ENCODE results near the gene SERAC1. TPM values are rescaled to one million over a fixed set of nuclear protein-coding genes. Genes with fewer than 3 reads are reported as not detected.

Gene SERAC1
- total RNA-seq, 1 experiment from 2014 or later: 7.6 TPM

- no peaks in the 10 kb centered on the region for H4K20me1 ChIP-seq (ENCODE audit: control insufficient read depth, insufficient read depth, insufficient read length)
- Mint-ChIP-seq H3K36me3 (ENCODE audit: insufficient read depth in 1 of 3, low read depth in 3 of 3) (peaks cover 2 to 29% (median 14%) of the 10 kb centered on the region in 3 experiments; a peak in 5 of 7 replicates), H3K4me1 (peaks cover 0 to 5% of the 10 kb centered on the region in 2 experiments; a peak in 2 of 4 replicates), H3K4me3 (no peak overlapping the region), H3K27ac (no peak overlapping the region), H3K9me3 (no peaks in the 10 kb centered on the region), H3K27me3 (ENCODE audit: low read depth) (no peaks in the 10 kb centered on the region)
- WGBS (ENCODE audit: extremely low coverage, insufficient read length, low lambda C conversion rate): no CpG with 5 or more reads among the region's 3 CpGs
- H2BK120ac ChIP-seq (ENCODE audit: low read depth, low read length, poor library complexity, severe bottlenecking): no peak overlapping the region
- no peaks in the 10 kb centered on the region for H3K27me3 ChIP-seq (ENCODE audit: insufficient read depth, low read length)
- no peak for DNase-seq
- no peak overlapping the region for H2AFZ ChIP-seq (ENCODE audit: low read length)
- no peaks in the 10 kb centered on the region for H3K79me1 ChIP-seq (ENCODE audit: insufficient read depth, low read depth, low read length, poor library complexity, severe bottlenecking)
- H3K79me2 ChIP-seq (ENCODE audit: insufficient read depth, low read length): no peaks in the 10 kb centered on the region
- H2BK5ac ChIP-seq (ENCODE audit: insufficient read length, low read length): no peak overlapping the region
- no peak overlapping the region for H3K23ac ChIP-seq (ENCODE audit: insufficient read length, low read depth, low read length)
- no peak overlapping the region for H4K8ac ChIP-seq (replicated peaks; ENCODE audit: insufficient read length, low read depth, low read length)
- H3K9ac ChIP-seq (ENCODE audit: extremely low read depth, insufficient read length, low read length): no peak overlapping the region
- H3K4me2 ChIP-seq (ENCODE audit: insufficient read depth, insufficient read length, low read length): no peak overlapping the region
- no peak for TF ChIP-seq CTCF (conservative IDR thresholded peaks at IDR 0.05)
- no peaks in the 10 kb centered on the region for H3K23me2 ChIP-seq (ENCODE audit: insufficient read length, low read depth, low read length, poor library complexity, severe bottlenecking)
- no peak overlapping the region for H3K4ac ChIP-seq (ENCODE audit: low read depth, low read length)
- H2BK12ac ChIP-seq (ENCODE audit: insufficient read length, low read depth, low read length): no peak overlapping the region
- H3K27ac ChIP-seq (ENCODE audit: insufficient read length, low read depth, low read length): no peak overlapping the region
- H2AK5ac ChIP-seq (ENCODE audit: insufficient read length, low read length): no peak overlapping the region
- no peaks in the 10 kb centered on the region for H3K4me1 ChIP-seq (ENCODE audit: insufficient read depth, low read length)
- H3K9me3 ChIP-seq (ENCODE audit: control insufficient read depth, low read depth, low read length): no peaks in the 10 kb centered on the region
- no peak overlapping the region for H3K56ac ChIP-seq (ENCODE audit: insufficient read length, low read depth, low read length)
- no peak overlapping the region for H4K5ac ChIP-seq (ENCODE audit: insufficient read length, low read depth, low read length)
- no peak overlapping the region for H4K91ac ChIP-seq (ENCODE audit: insufficient read length, low read depth, low read length)
- no peak overlapping the region for H2BK20ac ChIP-seq (ENCODE audit: low read depth, low read length, poor library complexity, severe bottlenecking)
- no peak overlapping the region for H3T11ph ChIP-seq (ENCODE audit: low read length)
- no peak overlapping the region for H3K14ac ChIP-seq (ENCODE audit: insufficient read depth, low read length)
- no peak overlapping the region for H2BK15ac ChIP-seq (ENCODE audit: low read depth, low read length)
- no peak overlapping the region for H3K18ac ChIP-seq (ENCODE audit: insufficient read length, low read depth, low read length)
Observed at GRCh38 chr6:158153576-158153975, 14.5 kb downstream of the SERAC1 start.

Measured in H9 (cell line).